ENCODE data around the gene SHKBP1. TPM values are rescaled to one million over a fixed set of nuclear protein-coding genes. Genes with fewer than 3 reads are reported as not detected.

SHKBP1 gene
- total RNA-seq, 2 donors from 2014 or later = 15.8 to 35.6 TPM

- TF ChIP-seq, protein P1, sequence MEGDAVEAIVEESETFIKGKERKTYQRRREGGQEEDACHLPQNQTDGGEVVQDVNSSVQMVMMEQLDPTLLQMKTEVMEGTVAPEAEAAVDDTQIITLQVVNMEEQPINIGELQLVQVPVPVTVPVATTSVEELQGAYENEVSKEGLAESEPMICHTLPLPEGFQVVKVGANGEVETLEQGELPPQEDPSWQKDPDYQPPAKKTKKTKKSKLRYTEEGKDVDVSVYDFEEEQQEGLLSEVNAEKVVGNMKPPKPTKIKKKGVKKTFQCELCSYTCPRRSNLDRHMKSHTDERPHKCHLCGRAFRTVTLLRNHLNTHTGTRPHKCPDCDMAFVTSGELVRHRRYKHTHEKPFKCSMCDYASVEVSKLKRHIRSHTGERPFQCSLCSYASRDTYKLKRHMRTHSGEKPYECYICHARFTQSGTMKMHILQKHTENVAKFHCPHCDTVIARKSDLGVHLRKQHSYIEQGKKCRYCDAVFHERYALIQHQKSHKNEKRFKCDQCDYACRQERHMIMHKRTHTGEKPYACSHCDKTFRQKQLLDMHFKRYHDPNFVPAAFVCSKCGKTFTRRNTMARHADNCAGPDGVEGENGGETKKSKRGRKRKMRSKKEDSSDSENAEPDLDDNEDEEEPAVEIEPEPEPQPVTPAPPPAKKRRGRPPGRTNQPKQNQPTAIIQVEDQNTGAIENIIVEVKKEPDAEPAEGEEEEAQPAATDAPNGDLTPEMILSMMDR (IDR thresholded peaks at IDR 0.05) = no peak
- H3K4me1 ChIP-seq = peaks cover 0 to 22% of the 10 kb centered on the region in 2 donors
- no peaks in the 10 kb centered on the region for H3K27me3 ChIP-seq
- H3K27ac ChIP-seq = peak overlapping the region in 1 of 2 donors; percentile 80
- H3K36me3 ChIP-seq = peaks cover 11% of the 10 kb centered on the region
- DNase-seq (ENCODE audit: low spot score) = no peak
- H3K9me3 ChIP-seq = no peaks in the 10 kb centered on the region
- peak overlapping the region; percentile 72 to 78 for H3K4me3 ChIP-seq
These were observed 505 bp upstream of the SHKBP1 start for GRCh38 chr19:40576151-40576584.

DNA sequence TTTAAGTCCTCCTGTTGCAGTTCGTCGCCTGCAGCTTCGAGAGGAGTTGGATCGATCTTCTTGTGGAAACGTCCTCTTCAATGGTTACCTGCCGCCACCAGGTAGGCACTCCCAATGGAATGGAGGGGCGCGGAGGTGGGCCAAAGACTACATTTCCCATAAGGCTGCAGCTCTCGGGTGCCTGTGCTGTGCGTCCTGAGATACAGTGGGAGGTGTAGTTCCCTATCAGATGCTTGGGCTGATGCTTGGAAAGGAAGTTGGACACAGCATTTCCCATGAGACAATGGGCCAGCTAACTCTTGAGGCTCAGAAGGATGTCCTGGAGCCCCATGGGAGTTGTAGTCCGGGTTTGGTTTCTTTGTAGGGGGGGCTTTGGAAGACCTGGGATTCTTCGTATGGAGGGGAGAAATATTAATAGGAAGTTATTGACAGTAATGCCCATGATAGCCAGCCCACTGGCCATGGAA is 1.8 kb downstream of the SHKBP1 start:
- Histone ChIP-seq H3K27me3 (no peaks in the 10 kb centered on the region), H3K4me3 (no peak overlapping the region), H3K9me3 (no peaks in the 10 kb centered on the region), H3K36me3 (peaks cover 11% of the 10 kb centered on the region), H3K4me1 (peaks cover 0 to 22% of the 10 kb centered on the region in 2 donors), H3K27ac (no peak overlapping the region)
- DNase-seq (ENCODE audit: low spot score) = no peak
- TF ChIP-seq, protein P1 (IDR thresholded peaks at IDR 0.05) = no peak

GRCh38 chr19:40580619-40581018 is 3.9 kb downstream of the SHKBP1 start:
- no peak for DNase-seq (ENCODE audit: low spot score)
- peaks cover 0 to 22% of the 10 kb centered on the region in 2 donors for H3K4me1 ChIP-seq
- no peak overlapping the region for H3K27ac ChIP-seq
- no peak overlapping the region for H3K4me3 ChIP-seq
- H3K9me3 ChIP-seq = no peaks in the 10 kb centered on the region
- H3K36me3 ChIP-seq = peaks cover 11% of the 10 kb centered on the region
- TF ChIP-seq, protein P1 (IDR thresholded peaks at IDR 0.05) = no peak
- H3K27me3 ChIP-seq = no peaks in the 10 kb centered on the region

GRCh38 chr19:40581531-40581930 is 4.9 kb downstream of the SHKBP1 start:
- Histone ChIP-seq H3K36me3 (peaks cover 11% of the 10 kb centered on the region), H3K9me3 (no peaks in the 10 kb centered on the region), H3K4me1 (peaks cover 0 to 15% of the 10 kb centered on the region in 2 donors), H3K4me3 (no peak overlapping the region), H3K27ac (no peak overlapping the region), H3K27me3 (no peaks in the 10 kb centered on the region)
- TF ChIP-seq, protein P1 (IDR thresholded peaks at IDR 0.05) = no peak
- no peak for DNase-seq (ENCODE audit: low spot score)

GRCh38 chr19:40582467-40582866 is 5.8 kb downstream of the SHKBP1 start:
- Histone ChIP-seq H3K27ac (no peak overlapping the region), H3K9me3 (no peaks in the 10 kb centered on the region), H3K4me1 (peaks cover 0 to 11% of the 10 kb centered on the region in 2 donors), H3K36me3 (peaks cover 11% of the 10 kb centered on the region), H3K27me3 (no peaks in the 10 kb centered on the region), H3K4me3 (no peak overlapping the region)
- no peak for DNase-seq (ENCODE audit: low spot score)
- TF ChIP-seq, protein P1 (IDR thresholded peaks at IDR 0.05) = no peak

GRCh38 chr19:40583283-40583682 is 6.6 kb downstream of the SHKBP1 start:
- peaks cover 11% of the 10 kb centered on the region for H3K36me3 ChIP-seq
- DNase-seq (ENCODE audit: low spot score) = no peak

More at GRCh38 chr19:40583283-40583682, 6.6 kb downstream of the SHKBP1 start:
- H3K4me1 ChIP-seq = peaks cover 0 to 4% of the 10 kb centered on the region in 2 donors
- TF ChIP-seq, protein P1 (IDR thresholded peaks at IDR 0.05) = no peak
- H3K9me3 ChIP-seq = no peaks in the 10 kb centered on the region
- H3K4me3 ChIP-seq = no peak overlapping the region
- no peaks in the 10 kb centered on the region for H3K27me3 ChIP-seq
- H3K27ac ChIP-seq = no peak overlapping the region
